Esophagus squamous epithelium (tissue), 4 donors: ENCODE data around the gene EFNA4.

Experiments used
- CTCF ChIP-seq, 6 experiments: fragments of 450-650 bp in 4 of 6; fragments of 200-600 bp in 2 of 6; sonication (generic) in 2 of 6; IDR thresholded peaks; one replicate each; pipeline ENCODE4 v1.5.1; 2016 to 2019; ENCODE audit warnings: antibody characterized with exemption in 6 of 6, mild to moderate bottlenecking in 4 of 6, moderate library complexity in 4 of 6
- POLR2A ChIP-seq, 4 donors: fragments of 450-650 bp; IDR thresholded peaks; one replicate each; pipeline ENCODE4 v1.6.1; 2017; ENCODE audit warnings: antibody characterized with exemption in 4 of 4, mild to moderate bottlenecking in 4 of 4, moderate library complexity in 3 of 4

GRCh38 chr1:155117610-155118009 lies 54.1 kb downstream of the EFNA4 start:
- TF ChIP-seq CTCF (IDR thresholded peaks at IDR 0.05): no peak
- no peak for TF ChIP-seq POLR2A (IDR thresholded peaks at IDR 0.05)
